ENCODE results near the gene ADGRL4.

- TF ChIP-seq CTCF (IDR thresholded peaks at IDR 0.05) = no peak
- no peak for TF ChIP-seq POLR2A (IDR thresholded peaks at IDR 0.05)
These were observed 103.9 kb downstream of the ADGRL4 start for GRCh38 chr1:78902641-78903040.

Measured in thyroid gland (tissue), 4 donors.